HCT116 (cell line): Measurements from ENCODE around the gene RIMOC1. TPM values are rescaled to one million over a fixed set of nuclear protein-coding genes. Genes with fewer than 3 reads are reported as not detected.

Experiments used
- ATAC-seq: fragments of 200-7000 bp; cut with Tn5 transposase; 2 replicates; pipeline ENCODE4 v1.9.1; 2020; ENCODE audit warnings: mild to moderate bottlenecking, moderate library complexity
- BruUV-seq: library from RNA; stranded (reverse); fragments of 400-500 nt; replicated peaks from 2 replicates; lab custom pipeline; 2021; lab: Mats Ljungman, UMichigan
- CTCF ChIA-PET: fragments of 300-600 bp; sonication (Branson Sonifier 250); formaldehyde crosslinking; loops from one replicate; lab custom pipeline; 2021; ENCODE audit warnings: antibody characterized with exemption; lab: Charles Lee
- POLR2A ChIA-PET: fragments of 300-600, 350-600 bp; sonication (Branson Sonifier 250); formaldehyde crosslinking; loops from one replicate; lab custom pipeline; 2021; ENCODE audit warnings: antibody characterized with exemption; lab: Charles Lee
- RAD21 ChIA-PET, 2 experiments: fragments of 300-600 bp; sonication (Branson Sonifier 250); formaldehyde crosslinking; loops; one replicate each; lab custom pipeline; 2023; ENCODE audit warnings: low total read pairs in 2 of 2; ENCODE audit not compliant: uncharacterized antibody in 2 of 2, unreplicated experiment in 2 of 2, low non-redundant PET in 1 of 2; lab: Charles Lee
- DNase-seq: peaks from one replicate; pipeline ENCODE4 v3.0.0-alpha.2; 2010; ENCODE audit warnings: low read depth, low spot score
- H2AFZ ChIP-seq: fragments of 200-600 bp; shearing (Covaris generic), sonication (generic); 2 replicates; pipeline ENCODE4 v1.6.1; 2017; ENCODE audit warnings: low read depth, mixed run types, mixed read lengths, antibody characterized with exemption, low read length; ENCODE audit not compliant: poor library complexity, severe bottlenecking
- H3K27ac ChIP-seq: 2 replicates; pipeline ENCODE4 v1.5.1; 2012; ENCODE audit warnings: low read depth, low read length
- H3K27me3 ChIP-seq: fragments of 200-600 bp; sonication (generic); 2 replicates; pipeline ENCODE4 v1.6.1; 2016; ENCODE audit warnings: mixed run types, low read length, mixed read lengths; ENCODE audit not compliant: insufficient read depth
- H3K36me3 ChIP-seq, 2 experiments: fragments of 200-500 bp in 1 of 2; fragments of 200-600 bp in 1 of 2; sonication (Bioruptor generic) in 1 of 2; sonication (generic) in 1 of 2; 2 replicates each; pipeline versions ENCODE4 v1.5.1 to v1.6.1; 2014 to 2016; ENCODE audit warnings: low read length in 2 of 2, inconsistent platforms in 1 of 2, mixed read lengths in 1 of 2, mixed run types in 1 of 2; ENCODE audit not compliant: insufficient read depth in 2 of 2, control insufficient read depth in 1 of 2
- H3K4me1 ChIP-seq, 2 experiments: fragments of 200-600 bp in 1 of 2; sonication (generic) in 1 of 2; 2 replicates each; pipeline versions ENCODE4 v1.5.1 to v1.6.1; 2012 to 2017; ENCODE audit warnings: low read length in 2 of 2, inconsistent platforms in 1 of 2, mild to moderate bottlenecking in 1 of 2, mixed read lengths in 1 of 2, mixed run types in 1 of 2, moderate library complexity in 1 of 2; ENCODE audit not compliant: insufficient read depth in 2 of 2, control insufficient read depth in 1 of 2
- H3K4me2 ChIP-seq: fragments of 200-600 bp; sonication (generic); 2 replicates; pipeline ENCODE4 v1.6.1; 2017; ENCODE audit warnings: mixed run types, low read length, mixed read lengths
- H3K4me3 ChIP-seq, 2 experiments: fragments of 200-600 bp in 1 of 2; sonication (generic) in 1 of 2; replicated peaks in 1 of 2; 2 replicates each; pipeline ENCODE4 v1.5.1; 2011 to 2016; ENCODE audit warnings: low read length in 2 of 2, control low read depth in 1 of 2, low read depth in 1 of 2, mild to moderate bottlenecking in 1 of 2, mixed read lengths in 1 of 2, mixed run types in 1 of 2
- H3K79me2 ChIP-seq: fragments of 200-600 bp; sonication (generic); 2 replicates; pipeline ENCODE4 v1.6.1; 2017; ENCODE audit warnings: mild to moderate bottlenecking, mixed run types, low read length, moderate library complexity, mixed read lengths; ENCODE audit not compliant: insufficient read depth
- H3K9ac ChIP-seq: fragments of 200-600 bp; sonication (generic); 2 replicates; pipeline ENCODE4 v1.6.1; 2016; ENCODE audit warnings: low read length, mixed read lengths
- H3K9me2 ChIP-seq: fragments of 200-600 bp; sonication (generic), shearing (Covaris generic); 2 replicates; pipeline ENCODE4 v1.6.1; 2017; ENCODE audit warnings: mixed run types, mild to moderate bottlenecking, moderate library complexity; ENCODE audit not compliant: insufficient read depth
- H3K9me3 ChIP-seq, 2 experiments: fragments of 200-500 bp in 1 of 2; fragments of 200-600 bp in 1 of 2; sonication (Bioruptor generic) in 1 of 2; sonication (generic) in 1 of 2; 2 replicates each; pipeline ENCODE4 v1.6.1; 2014 to 2017; ENCODE audit warnings: low read length in 2 of 2, mixed read lengths in 2 of 2, inconsistent platforms in 1 of 2, low read depth in 1 of 2, mild to moderate bottlenecking in 1 of 2, mixed run types in 1 of 2, moderate library complexity in 1 of 2; ENCODE audit not compliant: control insufficient read depth in 1 of 2, insufficient read depth in 1 of 2
- H4K20me1 ChIP-seq: fragments of 200-600 bp; sonication (generic), shearing (Covaris generic); 2 replicates; pipeline ENCODE4 v1.6.1; 2017; ENCODE audit warnings: mixed run types, mild to moderate bottlenecking, moderate library complexity; ENCODE audit not compliant: insufficient read depth
- CEBPB ChIP-seq: IDR thresholded peaks from 2 replicates; pipeline ENCODE4 v1.6.1; 2012; ENCODE audit warnings: low read depth
- ELF1 ChIP-seq: IDR thresholded peaks from 2 replicates; pipeline ENCODE4 v1.6.1; 2012; ENCODE audit warnings: low read depth, borderline replicate concordance
- EZH2 ChIP-seq: fragments of 200-600 bp; sonication (generic); IDR thresholded peaks from 2 replicates; pipeline ENCODE4 v1.6.1; 2017; ENCODE audit warnings: antibody characterized with exemption, mixed run types
- EZH2phosphoT487 ChIP-seq: fragments of 200-600 bp; IDR thresholded peaks from 2 replicates; pipeline ENCODE4 v1.6.1; 2018; ENCODE audit warnings: antibody characterized with exemption, borderline replicate concordance
- FOSL1 ChIP-seq: IDR thresholded peaks from 2 replicates; pipeline ENCODE4 v1.6.1; 2012; ENCODE audit warnings: low read depth
- JUND ChIP-seq: IDR thresholded peaks from 2 replicates; pipeline ENCODE4 v1.6.1; 2012
- POLR2A ChIP-seq: IDR thresholded peaks from 2 replicates; pipeline ENCODE4 v1.7.0; 2011; ENCODE audit warnings: borderline replicate concordance; ENCODE audit not compliant: insufficient read depth, insufficient read length; ENCODE audit errors: extremely low read depth
- POLR2AphosphoS5 ChIP-seq: IDR thresholded peaks from 2 replicates; pipeline ENCODE4 v1.6.1; 2011; ENCODE audit warnings: mild to moderate bottlenecking, low read depth, low read length, moderate library complexity
- SP1 ChIP-seq: IDR thresholded peaks from 2 replicates; pipeline ENCODE4 v1.6.1; 2012; ENCODE audit warnings: low read depth
- SRF ChIP-seq: IDR thresholded peaks from 2 replicates; pipeline ENCODE4 v1.6.1; 2012; ENCODE audit warnings: low read depth
- TCF7L2 ChIP-seq: IDR thresholded peaks from 2 replicates; pipeline ENCODE4 v1.7.0; 2011; ENCODE audit warnings: borderline replicate concordance, inconsistent platforms; ENCODE audit not compliant: insufficient read depth, insufficient read length; ENCODE audit errors: extremely low read depth
- YY1 ChIP-seq: IDR thresholded peaks from 2 replicates; pipeline ENCODE4 v1.6.1; 2011; ENCODE audit warnings: low read length, low read depth, moderate library complexity, mild to moderate bottlenecking; ENCODE audit not compliant: insufficient replicate concordance; ENCODE audit errors: extremely low read depth
- intact Hi-C: fragments of 100-400 bp; cut with micrococcal nuclease; formaldehyde crosslinking; loops from 2 replicates; pipeline ENCODE4 v1.10.0; 2022
- total RNA-seq: library from RNA; stranded (reverse); gene quantifications from one replicate; pipeline ENCODE4 v1.2.1, GENCODE V29; 2021; ENCODE audit not compliant: unreplicated experiment
- TF ChIP-seq, protein P1 (sequence below): IDR thresholded peaks from 2 replicates; pipeline ENCODE4 v1.6.1; 2012
- TF ChIP-seq, protein P2 (sequence below): IDR thresholded peaks from 2 replicates; pipeline ENCODE4 v1.6.1; 2012; ENCODE audit warnings: low read depth
- TF ChIP-seq, protein P3 (sequence below): IDR thresholded peaks from 2 replicates; pipeline ENCODE4 v1.6.1; 2012

RIMOC1 gene
- total RNA-seq, 1 experiment from 2014 or later = 28.2 TPM

DNA sequence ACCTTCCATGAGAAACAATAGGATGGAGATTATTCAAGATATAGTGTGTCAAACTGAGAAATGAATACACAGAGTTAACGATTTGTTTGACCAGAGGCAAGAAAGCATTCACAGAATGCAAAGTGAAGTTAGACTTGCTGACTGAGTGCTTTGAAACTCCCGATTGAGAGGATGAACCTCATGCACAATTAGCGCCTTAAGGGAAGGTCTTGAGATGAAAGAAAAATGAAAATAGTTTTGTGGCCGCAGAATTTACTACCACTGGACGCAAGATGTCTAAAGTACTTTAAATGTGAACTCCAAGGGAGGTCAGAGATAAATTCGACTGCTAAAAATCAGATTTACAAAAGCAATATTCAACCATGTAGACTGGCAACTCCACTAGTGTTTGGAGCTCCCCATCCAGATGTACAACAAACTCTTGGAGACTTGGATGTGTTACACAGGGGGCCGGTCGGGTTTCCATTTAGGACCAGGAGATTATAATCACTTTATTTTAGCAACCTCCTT is 707 bp upstream of the RIMOC1 start:
- Histone ChIP-seq H3K79me2 (peaks cover 29% of the 10 kb centered on the region), H3K36me3 (peaks cover 3 to 9% of the 10 kb centered on the region in 2 experiments; a peak in 2 of 4 replicates), H3K9me2 (no peaks in the 10 kb centered on the region), H3K4me3 (peak overlapping the region; percentile 44 to 74), H3K9me3 (no peaks in the 10 kb centered on the region), H3K27me3 (no peaks in the 10 kb centered on the region), H3K27ac (no peak overlapping the region), H4K20me1 (no peaks in the 10 kb centered on the region; the same call in 1 of the 2 replicates), H3K9ac (peak overlapping the region; percentile 40), H3K4me2 (peak overlapping the region; percentile 81), H2AFZ (peak overlapping the region; percentile 10), H3K4me1 (peaks cover 8 to 18% of the 10 kb centered on the region in 2 experiments; a peak in 3 of 4 replicates)
- CTCF ChIA-PET = interaction anchor here (0.8 to 1.4 kb wide), 2 partner anchors 47 to 154 kb away, joined by 4 read pairs; no protein-coding TSS in a partner anchor
- intact Hi-C loops = no loop called here
- ATAC-seq (no peak), DNase-seq (no peak)
- RAD21 ChIA-PET = no interaction called here
- POLR2A ChIA-PET = interaction anchor here (1.1 to 1.6 kb wide), 4 partner anchors 14 to 24 kb away, joined by 3 to 7 read pairs (median 4); partner anchors contain the start of gene FBXO4
- TF ChIP-seq TCF7L2 (no peak), YY1 (no peak), SRF (no peak), CEBPB (no peak), EZH2 (no peak), FOSL1 (no peak)
- TF ChIP-seq, protein P1, sequence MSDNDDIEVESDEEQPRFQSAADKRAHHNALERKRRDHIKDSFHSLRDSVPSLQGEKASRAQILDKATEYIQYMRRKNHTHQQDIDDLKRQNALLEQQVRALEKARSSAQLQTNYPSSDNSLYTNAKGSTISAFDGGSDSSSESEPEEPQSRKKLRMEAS = no peak
- TSS peak; percentile 99 for BruUV-seq

DNA sequence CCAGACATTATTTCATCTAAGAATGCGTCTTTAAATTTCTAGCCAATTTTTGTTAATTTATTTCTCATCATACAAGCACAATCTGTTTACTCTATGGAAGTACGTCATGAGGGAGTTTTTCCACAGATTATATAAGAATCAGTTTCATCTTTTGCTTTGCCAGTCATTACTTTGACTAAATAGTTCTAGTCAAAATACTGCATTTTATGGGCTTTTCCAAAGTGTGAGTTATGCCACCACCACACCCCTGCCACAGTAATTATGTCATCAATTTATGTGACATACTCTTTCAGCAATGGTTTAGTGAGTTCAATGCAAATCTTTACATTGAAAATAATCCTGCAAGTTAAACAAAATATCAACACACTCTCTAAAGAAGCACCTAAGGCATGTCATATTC is 2.0 kb downstream of the RIMOC1 start:
- peaks cover 30% of the 10 kb centered on the region for H3K79me2 ChIP-seq
- no peaks in the 10 kb centered on the region for H3K9me2 ChIP-seq
- ATAC-seq = no peak
- no peak overlapping the region for H3K9ac ChIP-seq
- POLR2A ChIA-PET = no interaction called here
- no peak overlapping the region for H2AFZ ChIP-seq
- RAD21 ChIA-PET = no interaction called here
- no peak overlapping the region for H3K4me2 ChIP-seq
- intact Hi-C loops = no loop called here
- no peaks in the 10 kb centered on the region for H3K9me3 ChIP-seq
- CTCF ChIA-PET = no interaction called here
- no peak for DNase-seq
- H3K4me3 ChIP-seq = no peak overlapping the region
- no peaks in the 10 kb centered on the region for H3K27me3 ChIP-seq
- H3K36me3 ChIP-seq = peaks cover 17 to 24% of the 10 kb centered on the region in 2 experiments; a peak in 3 of 4 replicates
- no peaks in the 10 kb centered on the region; the same call in 1 of the 2 replicates for H4K20me1 ChIP-seq
- H3K27ac ChIP-seq = no peak overlapping the region
- H3K4me1 ChIP-seq = peaks cover 8 to 18% of the 10 kb centered on the region in 2 experiments; a peak in 3 of 4 replicates
- no TSS peak for BruUV-seq
- no peak for TF ChIP-seq JUND
- TF ChIP-seq EZH2phosphoT487 = no peak
- TF ChIP-seq SP1 = no peak
- TF ChIP-seq, protein P2, sequence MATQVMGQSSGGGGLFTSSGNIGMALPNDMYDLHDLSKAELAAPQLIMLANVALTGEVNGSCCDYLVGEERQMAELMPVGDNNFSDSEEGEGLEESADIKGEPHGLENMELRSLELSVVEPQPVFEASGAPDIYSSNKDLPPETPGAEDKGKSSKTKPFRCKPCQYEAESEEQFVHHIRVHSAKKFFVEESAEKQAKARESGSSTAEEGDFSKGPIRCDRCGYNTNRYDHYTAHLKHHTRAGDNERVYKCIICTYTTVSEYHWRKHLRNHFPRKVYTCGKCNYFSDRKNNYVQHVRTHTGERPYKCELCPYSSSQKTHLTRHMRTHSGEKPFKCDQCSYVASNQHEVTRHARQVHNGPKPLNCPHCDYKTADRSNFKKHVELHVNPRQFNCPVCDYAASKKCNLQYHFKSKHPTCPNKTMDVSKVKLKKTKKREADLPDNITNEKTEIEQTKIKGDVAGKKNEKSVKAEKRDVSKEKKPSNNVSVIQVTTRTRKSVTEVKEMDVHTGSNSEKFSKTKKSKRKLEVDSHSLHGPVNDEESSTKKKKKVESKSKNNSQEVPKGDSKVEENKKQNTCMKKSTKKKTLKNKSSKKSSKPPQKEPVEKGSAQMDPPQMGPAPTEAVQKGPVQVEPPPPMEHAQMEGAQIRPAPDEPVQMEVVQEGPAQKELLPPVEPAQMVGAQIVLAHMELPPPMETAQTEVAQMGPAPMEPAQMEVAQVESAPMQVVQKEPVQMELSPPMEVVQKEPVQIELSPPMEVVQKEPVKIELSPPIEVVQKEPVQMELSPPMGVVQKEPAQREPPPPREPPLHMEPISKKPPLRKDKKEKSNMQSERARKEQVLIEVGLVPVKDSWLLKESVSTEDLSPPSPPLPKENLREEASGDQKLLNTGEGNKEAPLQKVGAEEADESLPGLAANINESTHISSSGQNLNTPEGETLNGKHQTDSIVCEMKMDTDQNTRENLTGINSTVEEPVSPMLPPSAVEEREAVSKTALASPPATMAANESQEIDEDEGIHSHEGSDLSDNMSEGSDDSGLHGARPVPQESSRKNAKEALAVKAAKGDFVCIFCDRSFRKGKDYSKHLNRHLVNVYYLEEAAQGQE = no peak
- no peak for TF ChIP-seq POLR2AphosphoS5
- TF ChIP-seq, protein P3, sequence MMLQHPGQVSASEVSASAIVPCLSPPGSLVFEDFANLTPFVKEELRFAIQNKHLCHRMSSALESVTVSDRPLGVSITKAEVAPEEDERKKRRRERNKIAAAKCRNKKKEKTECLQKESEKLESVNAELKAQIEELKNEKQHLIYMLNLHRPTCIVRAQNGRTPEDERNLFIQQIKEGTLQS = no peak
- no peak for TF ChIP-seq POLR2A
- no peak for TF ChIP-seq ELF1
- no peak for TF ChIP-seq FOSL1
- TF ChIP-seq SRF = no peak
